HG02973 (cell line): ENCODE data around the gene BCAT1.
"Not testable (repeated sequence)": the region's sequence is repeated elsewhere in the genome, so short reads cannot be mapped to it uniquely, and the experiment has no call there.

ENCODE experiments used
- ATAC-seq: cut with Tn5 transposase; IDR thresholded peaks from one replicate; pipeline ENCODE4 v1.9.1; 2021; ENCODE audit warnings: moderate library complexity; ENCODE audit not compliant: unreplicated experiment

Gene BCAT1

DNA sequence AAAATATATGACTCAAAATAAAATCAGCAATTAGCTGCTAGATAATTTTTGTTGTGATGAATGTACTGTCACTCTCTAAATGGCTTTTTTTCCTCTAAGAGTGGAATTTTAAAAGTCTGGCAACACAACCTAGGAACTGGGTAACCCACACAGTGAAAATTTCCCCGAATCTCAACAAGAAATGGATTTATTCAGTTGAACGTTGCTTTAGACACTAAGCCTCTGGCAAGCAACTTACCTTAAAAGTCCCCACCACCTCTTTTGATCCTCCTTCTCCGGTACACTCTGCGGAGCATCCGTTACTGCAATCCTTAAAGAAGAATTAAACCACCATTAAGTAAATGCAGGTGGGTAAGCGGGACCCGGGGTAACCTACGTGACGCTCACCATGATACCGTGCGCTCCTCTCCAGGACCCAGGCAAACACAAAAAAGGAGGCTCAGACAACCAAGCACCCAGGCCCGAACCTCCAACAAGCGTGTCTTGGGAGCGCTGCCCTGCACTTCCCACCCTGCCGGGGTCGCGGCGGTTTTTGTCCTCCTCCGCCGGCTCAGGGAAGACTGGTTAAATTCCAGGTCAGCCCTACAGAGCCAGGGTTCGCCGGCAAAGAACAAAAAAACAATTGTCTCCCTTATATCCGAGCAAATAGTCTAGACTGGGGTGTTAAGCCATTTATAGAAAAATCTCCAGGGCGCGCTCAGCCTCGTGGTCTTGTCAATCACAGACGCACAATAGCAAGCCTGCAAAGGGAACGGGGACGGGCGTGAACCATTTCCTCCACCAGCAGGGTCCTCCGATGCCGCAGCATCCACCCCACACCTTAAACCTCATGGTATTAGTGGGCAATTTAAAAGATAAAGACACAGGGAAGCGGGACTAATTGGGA, 47.1 kb downstream of the BCAT1 start:
- no peak for ATAC-seq

DNA sequence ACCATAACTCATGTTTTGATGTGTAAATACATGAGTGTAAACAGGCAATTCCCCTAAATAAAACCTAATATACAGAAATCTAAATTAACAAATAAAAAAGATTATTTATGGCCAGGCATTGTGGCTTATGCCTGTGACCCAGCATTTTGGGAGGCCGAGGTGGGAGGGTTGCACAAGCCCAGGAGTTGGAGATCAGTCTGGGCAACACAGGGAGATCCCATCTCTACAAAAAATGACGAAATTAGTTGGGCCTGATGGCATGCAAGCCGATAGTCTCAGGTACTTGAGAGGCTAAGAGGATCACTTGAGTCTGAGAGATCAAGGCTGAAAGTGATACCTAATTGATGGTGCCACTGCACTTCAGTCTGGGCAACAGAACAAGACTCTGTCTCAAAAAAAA, 48.7 kb downstream of the BCAT1 start:
- no peak for ATAC-seq

- ATAC-seq = no peak
Observed at GRCh38 chr12:24899503-24900075, 49.3 kb downstream of the BCAT1 start.

DNA sequence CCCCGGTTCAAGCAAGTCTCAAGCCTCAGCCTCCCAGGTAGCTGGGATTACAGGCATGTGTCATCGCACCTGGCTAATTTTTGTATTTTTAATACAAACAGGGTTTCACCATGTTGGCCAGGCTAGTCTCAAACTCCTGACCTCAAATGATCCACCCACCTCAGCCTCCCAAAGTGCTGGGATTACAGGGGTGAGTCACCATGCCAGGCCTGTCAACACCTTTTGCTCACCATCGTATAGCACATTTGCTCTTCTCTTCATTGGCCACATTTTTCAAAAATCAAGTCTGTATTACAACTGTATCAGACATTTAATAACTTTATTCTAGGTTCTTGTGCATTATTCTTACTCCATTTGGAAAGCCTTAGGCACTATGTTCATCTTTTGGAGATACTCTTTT, 50.3 kb downstream of the BCAT1 start:
- no peak for ATAC-seq

GRCh38 chr12:24898185-24898584, 50.7 kb downstream of the BCAT1 start:
- no peak for ATAC-seq

- ATAC-seq = no peak
Observed at GRCh38 chr12:24896171-24896570, 52.7 kb downstream of the BCAT1 start.

DNA sequence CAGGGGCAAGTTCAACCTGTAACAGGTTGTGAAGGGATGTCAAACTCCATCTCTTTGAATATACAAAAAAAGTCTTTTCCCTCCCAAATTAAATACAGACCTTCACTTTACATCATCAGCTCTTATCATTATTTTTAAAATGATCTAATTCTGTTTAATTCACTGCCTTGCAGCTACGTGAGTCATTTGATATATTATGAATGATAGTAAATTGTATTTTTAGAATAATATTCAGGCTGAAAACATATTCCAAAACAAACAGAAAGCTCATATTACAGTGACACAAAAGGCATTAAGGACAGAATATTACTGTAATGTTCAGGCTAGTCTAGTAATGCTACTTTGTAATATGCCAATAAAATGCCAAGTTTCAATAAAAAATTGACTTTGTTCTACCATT, 53.3 kb downstream of the BCAT1 start:
- no peak for ATAC-seq

- ATAC-seq = no peak
Observed at GRCh38 chr12:24894879-24895278, 54.0 kb downstream of the BCAT1 start.

GRCh38 chr12:24890048-24890803, 58.7 kb downstream of the BCAT1 start:
- no peak for ATAC-seq

DNA sequence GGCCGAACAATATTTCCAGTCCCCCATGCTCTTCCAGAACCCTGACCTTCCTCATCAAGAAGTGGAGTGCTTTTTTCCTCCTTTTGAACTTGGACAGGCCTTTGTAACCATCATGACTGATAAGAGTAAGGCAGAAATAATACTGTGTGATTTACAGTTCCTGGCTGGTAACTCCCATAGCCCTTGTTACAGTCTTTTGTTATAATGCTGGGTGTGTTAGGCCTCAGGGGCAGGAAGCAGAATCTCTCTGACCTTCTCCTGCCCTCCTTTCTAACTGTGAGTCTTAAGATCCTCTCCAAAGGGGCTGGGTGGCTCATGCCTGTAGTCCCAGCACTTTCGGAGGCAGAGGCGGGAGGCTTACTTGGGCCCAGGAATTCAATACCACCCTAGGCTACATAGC, 59.5 kb downstream of the BCAT1 start:
- ATAC-seq = no peak

DNA sequence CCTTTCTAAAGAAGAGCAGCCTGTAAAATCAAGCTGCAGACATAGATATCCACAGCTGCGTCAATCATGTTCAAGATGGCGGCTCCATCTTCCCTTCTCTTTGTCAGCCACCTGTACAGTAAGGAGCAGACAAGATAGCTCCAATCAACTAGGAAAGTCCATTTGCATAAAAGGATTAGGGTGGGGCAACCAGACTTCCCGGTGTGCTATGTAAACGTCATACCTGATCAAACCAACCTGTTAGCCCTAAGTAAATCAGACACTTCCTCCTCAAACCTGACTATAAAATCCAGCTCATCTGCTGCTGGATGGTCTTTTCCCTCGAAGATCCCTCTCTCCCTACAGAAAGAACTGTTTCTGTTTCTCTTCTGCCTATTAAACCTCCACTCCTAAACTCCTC, 60.1 kb downstream of the BCAT1 start:
- no peak for ATAC-seq

GRCh38 chr12:24884911-24885310, 64.0 kb downstream of the BCAT1 start:
- no peak for ATAC-seq

GRCh38 chr12:24881724-24882371, 67.1 kb downstream of the BCAT1 start:
- ATAC-seq = no peak

DNA sequence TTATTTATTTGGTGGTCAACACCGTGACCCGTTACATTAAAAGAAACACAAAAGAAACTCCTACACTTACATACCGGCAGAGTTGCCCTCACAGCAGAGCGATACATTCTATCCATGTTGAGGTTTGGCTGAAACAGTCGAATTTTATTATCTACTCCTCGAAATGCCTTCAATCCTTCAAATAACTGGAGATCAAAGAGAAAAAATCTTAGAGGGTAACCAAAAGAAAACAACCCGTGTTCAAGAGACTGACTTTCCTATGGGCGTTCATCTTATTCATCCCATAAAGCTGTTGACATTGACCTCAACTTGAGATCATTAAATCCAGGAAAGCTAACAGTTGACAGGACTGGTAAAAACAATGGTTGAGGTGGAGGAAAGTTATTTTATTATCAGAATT, 67.7 kb downstream of the BCAT1 start:
- ATAC-seq = no peak

DNA sequence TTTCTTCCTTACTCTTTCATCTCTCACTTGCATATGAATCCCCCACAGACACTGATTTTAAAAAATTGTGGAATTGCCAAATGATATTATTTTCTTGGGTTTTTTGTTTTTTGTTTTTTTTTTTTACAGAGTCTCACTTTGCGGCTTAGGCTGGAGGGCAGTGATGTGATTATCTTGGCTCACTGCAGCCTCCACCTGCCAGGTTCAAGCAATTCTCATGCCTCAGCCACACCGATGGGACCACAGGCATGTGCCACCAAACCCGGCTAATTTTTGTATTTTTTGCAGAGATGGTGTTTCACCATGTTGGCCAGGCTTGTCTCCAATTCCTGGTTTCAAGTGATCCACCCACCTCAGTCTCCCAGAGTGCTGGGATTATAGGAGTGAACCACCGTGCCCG, 68.2 kb downstream of the BCAT1 start:
- no peak for ATAC-seq

DNA sequence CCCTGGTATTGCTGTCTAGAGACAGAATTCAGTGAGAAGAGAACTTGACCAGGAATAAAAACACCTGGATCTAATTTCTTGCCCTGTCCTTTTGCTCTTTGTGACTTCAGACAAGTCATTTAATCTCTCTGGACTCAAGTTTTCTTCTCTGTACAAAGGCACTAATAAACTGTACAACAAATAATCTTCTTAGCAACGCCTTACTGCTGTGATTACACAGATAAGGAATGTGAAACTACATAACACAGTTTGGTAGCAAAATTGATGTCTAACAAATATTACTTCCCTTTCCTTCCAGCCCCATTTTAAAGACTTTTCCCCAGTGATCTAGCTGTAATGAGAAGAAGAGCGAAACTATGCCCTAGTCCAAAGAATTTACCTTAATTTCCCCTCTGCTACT, 69.3 kb downstream of the BCAT1 start:
- ATAC-seq = no peak

GRCh38 chr12:24875014-24875413, 73.9 kb downstream of the BCAT1 start:
- ATAC-seq = no peak

GRCh38 chr12:24872211-24872610, 76.7 kb downstream of the BCAT1 start:
- ATAC-seq = no peak

GRCh38 chr12:24866139-24866538, 82.8 kb downstream of the BCAT1 start:
- ATAC-seq = not testable (repeated sequence)

DNA sequence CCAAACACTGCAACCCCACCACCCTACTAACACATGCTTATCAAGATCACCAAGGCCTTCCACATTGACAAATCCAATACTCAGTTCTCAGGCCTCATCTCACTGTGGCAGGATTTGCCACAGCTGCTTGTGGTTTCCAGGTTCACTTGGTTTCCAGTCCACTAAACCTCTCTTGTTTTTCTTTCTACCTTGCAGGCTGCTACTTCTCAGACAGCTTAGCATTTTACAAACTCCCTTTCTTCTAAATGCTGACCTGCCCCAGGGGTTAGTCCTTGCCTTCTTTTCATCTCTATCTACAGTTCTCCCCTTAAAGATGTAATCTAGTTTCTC, 84.1 kb downstream of the BCAT1 start:
- peak; percentile 57 for ATAC-seq

DNA sequence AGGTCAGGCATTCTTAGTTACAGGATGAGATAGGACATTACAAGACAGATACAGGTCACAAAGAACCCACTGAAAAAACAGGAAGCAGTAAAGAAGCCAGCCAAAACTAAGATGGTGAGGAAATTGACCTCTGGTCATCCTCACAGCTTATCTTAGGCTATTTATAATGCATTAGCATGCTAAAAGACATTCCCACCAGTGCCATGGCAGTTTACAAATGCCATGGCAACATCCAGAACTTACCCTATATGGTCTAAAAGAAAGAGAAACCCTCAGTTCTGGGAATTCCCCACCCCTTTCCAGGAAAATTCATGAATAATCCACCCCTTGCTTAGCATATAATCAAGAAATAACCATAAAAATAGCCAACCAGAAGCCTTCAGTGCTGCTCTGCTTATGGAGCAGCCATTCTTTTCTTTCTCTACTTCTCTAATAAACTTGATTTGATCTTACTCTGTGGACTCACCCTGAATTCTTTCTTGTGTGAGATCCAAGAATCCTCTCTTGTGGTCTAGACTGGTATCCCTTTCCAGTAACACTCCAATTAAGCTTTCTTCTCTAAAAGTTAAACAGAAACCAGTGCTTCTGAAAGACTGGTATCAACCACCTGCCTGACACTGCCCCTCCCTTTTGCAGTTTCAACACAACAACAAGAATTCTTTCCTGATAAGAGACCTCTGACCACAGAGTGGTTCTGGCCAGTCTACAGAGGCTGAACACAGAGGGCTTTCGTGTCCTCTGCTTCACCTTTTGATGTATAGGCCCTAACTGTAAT, 86.9 kb downstream of the BCAT1 start:
- ATAC-seq = peak; percentile 48
